Measurements from ENCODE around the gene MYO7B.

MYO7B gene

DNA sequence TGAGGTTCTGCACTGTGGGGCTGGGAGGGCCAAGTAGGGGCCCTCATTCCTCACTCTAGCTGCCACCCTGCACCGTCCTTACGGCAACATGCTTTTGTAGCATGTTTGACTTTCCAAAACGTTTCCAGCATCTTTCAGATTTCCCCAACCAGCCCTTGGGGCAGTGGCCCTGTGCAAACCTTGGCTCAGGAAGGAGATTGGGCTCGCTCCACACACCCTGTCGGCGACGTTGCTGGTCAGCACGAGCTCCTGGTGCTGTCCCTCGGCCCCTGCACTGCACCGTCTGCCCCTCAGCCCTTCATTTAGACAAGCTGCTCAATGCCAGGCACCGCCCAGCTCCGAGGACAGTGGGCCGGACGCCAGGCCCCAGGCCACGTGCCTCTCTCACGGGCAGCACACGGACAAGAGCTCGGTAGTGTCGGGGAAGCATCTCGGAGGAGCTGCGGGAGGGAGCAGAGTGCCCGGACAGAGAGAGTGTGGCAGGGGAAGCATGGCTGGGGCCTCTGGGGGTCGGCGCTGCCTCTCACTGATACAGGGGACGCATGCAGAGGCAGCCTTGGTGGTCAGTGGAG lies 117.4 kb downstream of the MYO7B start:
- no peak for DNase-seq

DNA sequence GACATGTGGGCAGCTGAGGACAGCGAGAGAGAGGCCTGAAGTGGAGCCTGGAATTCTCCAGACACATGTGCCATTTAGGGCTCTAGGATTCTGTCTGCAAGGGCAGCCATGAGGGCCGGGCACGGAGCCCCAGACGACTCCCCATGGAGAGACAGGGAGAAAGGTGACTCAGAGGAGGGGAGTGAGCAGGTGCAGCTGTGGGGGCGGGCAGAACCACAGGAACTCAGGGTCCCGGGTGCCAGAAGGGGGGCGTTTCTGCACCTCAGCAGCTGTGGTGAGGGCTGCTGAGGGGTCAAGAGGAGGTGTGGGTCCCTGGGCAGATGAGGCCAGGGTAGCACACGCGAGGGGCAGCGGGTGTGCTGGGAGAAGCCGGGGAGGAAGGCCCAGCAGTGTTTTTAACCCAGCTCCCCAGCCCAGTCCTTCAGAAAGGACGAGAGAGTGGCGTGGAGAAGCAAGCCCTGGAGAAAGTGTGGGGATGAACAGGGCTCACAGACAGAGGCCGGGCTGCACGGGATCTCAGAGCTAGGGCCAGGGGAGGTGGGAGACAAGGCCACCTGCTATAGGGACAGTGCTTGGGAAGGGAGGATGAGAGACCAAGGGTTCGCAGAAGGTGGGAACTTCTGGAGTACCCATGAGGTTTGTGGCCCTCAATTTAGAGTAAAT lies 118.1 kb downstream of the MYO7B start:
- DNase-seq, result no peak

DNA sequence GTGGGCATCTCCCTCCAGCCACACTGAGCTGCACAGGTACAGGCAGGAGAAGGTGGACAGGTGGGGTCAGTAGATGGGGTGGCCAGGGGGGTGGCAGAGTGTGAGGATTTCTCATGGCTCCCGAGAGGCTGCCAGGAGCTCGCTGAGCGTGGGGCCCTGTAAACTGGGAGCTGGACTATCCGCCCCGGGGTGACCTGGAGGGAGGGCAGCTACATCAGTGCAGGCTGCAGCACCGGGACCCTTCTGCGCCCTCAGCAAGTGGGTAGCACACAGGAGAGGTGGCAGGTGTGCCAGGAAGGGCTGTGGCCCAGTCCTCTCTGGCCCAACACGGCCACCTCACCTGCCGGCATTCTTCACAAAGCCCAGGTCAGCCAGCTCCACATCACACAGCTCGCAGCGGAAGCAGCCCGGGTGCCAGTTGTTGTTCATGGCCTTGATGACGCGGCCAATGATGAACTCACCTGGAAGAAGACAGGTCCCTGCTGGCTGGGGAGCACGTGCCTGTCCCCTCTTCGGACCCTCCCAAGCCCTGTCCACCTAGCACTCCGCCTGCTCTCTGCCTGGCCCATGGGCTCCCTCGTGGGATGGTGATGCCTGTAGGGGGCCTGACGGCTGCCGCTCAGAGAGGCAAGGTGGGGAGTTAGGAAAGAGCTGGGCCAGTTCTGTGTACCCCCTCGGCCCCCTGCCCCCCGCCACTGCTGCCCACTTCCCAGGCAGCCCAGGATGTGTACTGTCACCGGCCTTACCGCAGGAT lies 118.8 kb downstream of the MYO7B start:
- DNase-seq, result no peak

DNA sequence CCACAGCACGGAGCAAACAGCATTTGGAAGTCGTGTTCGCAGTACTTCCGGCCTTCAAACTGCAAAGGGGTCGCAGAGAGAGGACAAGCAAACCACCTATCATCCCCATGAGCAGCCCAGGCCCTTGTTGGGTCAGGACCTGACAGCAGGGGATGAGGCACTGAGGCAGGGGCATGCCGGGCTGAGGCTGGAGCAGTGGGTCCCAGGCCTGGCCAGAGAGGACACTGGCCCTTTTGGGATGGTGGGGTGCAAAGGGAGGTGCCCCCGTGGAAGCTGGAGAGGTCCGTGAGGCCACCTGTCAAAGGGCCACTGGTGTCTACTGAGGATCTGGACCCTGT lies 119.3 kb downstream of the MYO7B start:
- DNase-seq, result no peak

DNA sequence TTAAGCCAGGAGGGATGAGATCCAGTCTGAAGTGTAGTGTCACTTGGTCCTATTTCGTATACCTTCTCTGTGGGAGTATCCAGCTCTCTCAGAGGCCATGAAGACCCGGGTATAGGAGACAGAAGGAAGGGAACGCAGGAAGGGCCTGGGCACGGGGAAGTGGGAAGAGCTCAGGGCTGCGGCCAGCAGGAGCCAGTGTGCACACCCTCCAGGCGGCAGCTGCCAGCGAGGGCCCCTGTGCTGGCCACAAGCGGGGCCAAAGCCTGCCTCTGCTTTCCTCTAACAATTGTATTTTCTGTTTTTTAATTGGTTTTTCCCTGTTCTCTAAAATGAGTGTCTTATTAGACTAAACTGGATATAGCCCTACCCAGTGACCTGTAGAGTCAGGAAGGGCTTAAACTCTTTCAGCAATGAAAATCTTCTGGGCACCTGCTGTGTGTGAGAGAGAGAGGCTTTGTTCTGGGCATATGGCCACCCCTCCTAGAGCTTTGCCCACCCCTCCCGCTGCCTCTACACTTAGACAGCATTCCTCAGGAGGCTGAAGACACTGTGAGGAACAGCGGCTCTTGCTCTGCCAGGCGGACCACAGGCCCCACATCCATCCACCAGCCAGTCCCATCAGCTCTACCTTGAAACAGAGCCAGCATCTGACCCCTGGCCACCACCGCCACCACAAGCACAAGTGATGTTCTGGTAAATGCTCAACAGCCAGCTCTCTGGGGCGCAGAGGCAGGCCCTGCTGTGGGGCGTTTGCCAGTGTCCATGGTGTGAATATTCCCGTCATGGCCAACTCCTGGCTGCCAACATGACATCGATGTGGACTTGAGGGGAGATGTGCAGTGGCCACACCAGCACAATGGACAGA lies 120.0 kb downstream of the MYO7B start:
- DNase-seq, result no peak

DNA sequence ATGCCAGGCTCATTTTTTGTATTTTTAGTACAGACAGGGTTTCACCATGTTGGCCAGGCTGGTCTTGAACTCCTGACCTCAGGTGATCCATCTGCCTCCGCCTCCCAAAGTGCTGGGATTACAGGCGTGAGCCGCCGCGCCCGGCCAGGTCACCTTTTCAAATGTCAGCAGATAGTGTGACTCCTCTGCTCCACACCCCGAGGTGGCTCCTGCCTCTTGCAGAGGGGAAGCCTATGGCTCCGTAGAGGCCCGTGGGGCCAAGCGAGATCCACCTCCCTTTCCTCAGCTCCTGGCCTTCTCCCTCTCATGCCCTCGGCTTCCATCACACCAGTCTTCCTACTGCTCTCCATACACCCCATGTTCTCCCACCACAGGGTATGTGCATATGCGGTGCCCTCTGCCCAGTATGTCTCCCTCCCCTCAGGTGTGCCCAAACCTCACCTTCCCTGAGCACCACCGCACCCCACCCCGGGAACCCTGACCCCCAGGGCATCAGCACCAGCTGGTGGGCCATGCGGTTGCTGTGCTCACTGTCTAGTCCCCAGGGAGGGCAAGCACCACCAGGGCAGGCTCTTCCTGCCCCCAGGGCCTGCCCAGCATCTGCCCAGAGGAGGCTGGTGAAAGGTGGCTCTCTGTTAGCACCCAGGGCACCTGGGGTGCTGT lies 121.2 kb downstream of the MYO7B start:
- no peak for DNase-seq

DNA sequence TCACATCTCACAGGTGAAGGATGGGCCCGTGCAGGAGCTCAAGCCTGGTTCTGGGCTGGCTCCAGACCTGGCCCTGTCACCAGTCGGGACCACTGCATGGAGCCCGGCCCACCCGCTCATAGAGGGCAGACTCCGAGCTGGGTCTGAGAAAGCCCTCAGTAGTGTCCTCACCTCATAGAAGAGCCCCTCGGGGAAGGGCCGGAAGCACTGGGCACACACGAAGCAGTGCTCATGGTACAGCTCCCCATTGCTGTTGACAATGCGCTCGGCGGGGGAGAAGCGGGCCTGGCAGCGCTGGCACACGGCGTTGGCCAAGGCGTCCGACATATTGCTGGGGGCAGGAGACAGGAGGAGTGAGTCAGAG lies 121.7 kb downstream of the MYO7B start:
- no peak for DNase-seq

DNA sequence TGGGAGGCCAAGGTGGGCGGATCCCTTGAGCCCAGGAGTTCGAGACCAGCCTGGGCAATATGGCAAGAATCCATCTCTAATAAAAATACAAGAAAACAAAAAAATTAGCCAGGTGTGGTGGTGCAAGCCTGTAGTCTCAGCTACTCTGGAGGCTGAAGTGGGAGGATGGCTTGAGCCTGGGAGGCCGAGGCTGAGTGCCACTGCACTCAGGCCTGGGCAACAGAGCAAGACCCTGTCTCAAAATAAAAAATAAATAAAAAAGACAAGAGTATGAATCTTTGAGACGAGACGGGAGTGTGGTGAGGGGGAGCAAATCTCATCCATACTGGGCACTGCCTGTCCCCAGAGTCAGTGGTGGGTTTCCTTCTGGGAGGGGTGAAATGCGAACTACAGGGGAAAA lies 122.7 kb downstream of the MYO7B start:
- no peak for DNase-seq

DNA sequence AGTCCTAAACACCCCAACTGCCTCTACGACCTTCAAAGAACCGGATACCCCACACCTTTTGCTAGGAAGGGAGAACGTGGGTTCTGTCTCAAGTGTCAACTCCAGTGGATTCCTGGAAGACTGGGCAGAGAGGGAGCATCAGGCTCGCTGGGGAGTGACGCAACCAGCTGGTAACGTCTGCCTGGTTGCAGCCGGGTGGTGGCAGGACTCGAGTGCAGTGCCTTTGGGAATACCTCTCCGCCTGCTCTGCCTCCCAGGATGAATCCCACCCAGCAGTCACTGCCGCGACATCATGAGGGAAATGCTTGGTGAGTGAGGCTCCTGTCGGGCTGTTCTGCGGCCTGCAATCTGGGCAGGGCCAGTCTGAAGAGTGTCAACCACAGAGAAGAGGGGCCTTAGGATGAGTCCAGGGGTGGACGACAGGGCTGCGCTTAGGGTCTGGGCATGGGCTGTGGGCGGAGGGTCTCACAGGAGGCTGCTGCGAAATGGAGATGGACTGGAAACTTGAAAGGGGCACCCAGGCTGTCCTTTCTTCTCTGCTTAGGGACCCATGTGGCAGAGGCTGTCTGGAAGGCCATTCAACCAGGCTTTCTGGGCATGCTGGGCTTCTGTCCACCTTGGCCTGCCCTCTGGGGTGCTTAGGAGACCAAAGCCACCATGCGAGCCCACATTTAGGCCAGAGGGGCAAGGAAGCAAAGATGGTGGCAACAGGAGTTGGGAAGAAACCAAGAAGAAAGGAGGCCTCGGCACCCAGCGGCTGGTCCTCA lies 123.3 kb downstream of the MYO7B start:
- no peak for DNase-seq

DNA sequence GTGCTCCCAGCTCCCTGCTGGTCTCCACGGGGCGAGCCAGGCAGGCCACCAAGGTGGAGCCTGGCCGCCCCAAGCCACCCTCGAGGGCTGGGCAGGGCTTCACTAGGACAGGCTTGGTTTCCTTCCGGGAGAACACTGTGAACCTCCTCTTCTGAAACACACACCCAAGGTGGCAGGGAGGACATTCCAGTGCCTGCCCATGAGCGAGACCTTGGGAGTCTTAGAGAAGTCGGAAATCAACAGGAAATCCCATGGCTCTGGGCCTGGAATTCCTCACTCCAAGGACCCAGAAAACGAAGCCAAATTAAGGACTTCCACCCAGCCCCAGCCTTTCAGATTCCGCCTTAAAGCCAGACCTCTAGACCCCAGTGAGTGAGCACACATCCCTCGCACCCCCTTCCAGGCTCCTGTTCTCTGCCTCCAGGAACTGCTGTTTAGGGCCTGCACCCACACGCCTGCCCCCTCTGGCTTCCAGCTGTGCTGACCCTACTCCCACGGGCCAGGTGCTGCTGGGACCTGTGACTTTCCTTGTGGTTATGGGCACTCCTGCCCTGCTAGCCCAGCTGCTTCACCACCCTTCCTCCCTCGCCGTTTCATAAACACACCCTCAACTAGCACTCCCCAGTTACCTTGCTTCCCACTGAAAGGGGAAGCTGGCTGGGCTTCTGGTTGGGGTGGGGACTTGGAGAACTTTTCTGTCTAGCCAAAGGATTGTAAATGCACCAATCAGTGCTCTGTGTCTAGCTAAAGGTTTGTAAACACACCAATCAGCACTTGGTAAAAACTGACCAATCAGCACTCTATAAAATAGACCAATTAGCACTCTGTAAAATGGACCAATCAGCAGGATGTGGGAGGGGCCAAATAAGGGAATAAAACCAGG lies 124.2 kb downstream of the MYO7B start:
- no peak for DNase-seq

DNA sequence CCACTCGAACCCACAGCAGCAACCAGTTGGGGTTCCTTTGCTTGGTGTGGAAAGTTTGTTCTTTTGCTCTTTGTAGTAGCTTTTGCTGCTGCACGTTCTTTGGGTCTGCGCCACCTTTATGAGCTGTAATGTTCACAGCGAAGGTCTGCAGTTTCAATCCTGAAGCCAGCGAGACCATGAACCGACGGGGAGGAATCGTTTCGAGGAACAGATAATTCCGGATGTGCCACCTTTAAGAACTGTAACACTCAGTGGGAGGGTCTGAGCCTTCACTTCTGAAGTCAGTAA lies 124.8 kb downstream of the MYO7B start:
- no peak for DNase-seq

DNA sequence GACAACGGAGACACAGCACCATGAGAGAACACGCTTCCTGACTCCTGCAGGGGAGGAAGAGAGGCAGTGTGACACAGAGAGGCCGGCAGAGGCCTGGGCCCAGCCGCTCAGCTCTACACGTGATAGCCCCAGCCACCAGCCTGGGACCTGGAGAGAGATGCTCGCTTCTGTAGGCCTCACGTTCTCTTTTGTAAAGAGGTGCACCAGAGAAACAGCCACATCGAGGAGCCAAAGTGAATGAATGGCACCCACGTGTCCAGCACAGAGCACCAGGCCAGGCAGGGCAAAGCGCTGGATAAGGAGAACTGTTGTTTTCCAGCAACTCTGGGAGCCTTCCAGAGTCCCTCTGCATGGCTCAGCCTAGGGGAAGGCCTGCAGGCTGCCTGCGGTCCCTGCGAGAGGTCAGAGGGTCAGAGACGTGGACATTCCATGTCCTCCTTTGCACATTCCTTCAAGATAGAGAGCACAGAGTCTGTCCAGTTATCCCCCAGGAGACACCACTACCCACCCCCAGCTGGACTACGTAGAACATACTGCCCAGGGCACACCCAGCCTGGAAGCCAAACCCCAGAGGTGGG lies 125.7 kb downstream of the MYO7B start:
- DNase-seq, result no peak

DNA sequence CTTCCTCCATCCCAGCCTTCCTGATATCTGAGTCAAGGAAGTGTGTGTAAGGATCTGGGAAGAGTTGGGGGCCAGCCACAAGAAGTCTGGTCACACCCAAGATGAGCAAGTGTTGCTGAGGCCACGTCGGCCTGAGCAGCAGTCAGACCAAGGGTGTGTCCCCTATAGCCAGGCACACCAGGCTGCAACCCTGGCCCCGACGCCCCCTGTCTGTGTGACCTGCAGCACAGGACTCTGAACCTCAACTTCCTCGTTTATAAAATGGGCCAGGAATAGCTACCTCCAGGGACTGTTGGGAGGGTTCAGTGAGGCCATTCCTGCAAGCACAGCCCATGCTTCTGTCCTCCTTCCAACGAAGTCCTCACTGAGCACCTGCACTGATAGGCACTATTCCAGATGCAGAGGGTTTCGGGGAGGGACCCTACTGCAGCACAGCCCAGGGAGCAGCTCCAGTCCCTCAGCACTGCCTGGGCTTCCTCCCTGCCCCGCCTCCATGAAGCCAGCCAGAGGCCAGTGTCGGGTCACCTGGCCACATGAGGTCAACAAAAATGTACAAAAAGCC lies 126.5 kb downstream of the MYO7B start:
- DNase-seq, result no peak

DNA sequence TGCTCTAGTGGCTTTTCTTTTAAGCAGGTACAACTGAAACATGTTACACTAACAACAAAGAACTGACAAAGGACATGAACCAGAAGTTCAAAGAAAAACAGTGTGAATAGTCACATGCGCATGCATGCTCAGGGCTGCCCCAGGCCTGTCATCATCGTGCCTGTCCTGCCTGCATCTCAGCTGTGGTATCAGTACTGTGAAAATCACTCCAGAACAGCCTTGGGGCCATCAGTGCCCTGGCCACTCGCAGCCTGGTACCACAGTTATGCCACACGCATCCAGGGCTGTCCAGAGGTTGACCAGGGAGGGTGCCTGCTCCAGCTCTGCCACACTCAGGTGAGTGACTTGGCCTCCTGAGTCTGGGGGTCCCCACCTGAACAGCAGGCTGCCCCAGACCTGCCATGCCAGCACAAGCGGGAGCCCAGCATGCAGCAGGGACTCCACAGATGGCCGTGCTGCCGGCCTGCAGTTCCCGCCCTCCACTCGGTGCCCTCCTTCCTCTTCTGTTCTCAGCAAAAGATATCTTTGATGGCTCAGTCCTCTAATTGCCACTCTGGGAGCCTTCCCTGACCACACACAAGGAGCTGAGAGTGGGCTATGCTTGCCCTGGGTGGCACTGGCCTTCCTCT lies 127.6 kb downstream of the MYO7B start:
- DNase-seq, result no peak

DNA sequence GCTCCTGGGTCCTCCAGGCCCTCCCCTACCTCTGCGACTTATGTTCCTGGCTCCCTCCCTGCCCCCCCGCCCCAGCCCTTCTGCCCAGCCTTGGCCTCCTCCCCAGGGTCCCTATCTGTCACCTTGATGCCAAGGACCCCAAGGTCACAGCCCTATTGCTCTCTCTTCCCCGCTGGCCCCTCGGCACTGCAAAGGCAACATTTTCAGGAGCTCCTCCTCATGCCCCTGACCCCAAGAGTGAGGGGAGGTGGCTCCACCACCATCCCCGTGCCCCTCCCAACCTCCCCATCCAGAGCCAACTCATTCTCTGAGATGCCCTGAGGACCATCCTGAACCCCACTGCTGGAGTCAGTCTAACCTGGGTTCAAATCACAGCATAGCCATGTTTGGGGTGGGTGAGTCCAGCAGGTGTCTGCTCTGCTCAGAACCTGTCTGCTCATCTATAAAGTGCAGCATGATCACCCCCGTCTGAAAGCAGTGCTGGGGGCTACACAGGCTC lies 128.1 kb downstream of the MYO7B start:
- DNase-seq, result no peak

DNA sequence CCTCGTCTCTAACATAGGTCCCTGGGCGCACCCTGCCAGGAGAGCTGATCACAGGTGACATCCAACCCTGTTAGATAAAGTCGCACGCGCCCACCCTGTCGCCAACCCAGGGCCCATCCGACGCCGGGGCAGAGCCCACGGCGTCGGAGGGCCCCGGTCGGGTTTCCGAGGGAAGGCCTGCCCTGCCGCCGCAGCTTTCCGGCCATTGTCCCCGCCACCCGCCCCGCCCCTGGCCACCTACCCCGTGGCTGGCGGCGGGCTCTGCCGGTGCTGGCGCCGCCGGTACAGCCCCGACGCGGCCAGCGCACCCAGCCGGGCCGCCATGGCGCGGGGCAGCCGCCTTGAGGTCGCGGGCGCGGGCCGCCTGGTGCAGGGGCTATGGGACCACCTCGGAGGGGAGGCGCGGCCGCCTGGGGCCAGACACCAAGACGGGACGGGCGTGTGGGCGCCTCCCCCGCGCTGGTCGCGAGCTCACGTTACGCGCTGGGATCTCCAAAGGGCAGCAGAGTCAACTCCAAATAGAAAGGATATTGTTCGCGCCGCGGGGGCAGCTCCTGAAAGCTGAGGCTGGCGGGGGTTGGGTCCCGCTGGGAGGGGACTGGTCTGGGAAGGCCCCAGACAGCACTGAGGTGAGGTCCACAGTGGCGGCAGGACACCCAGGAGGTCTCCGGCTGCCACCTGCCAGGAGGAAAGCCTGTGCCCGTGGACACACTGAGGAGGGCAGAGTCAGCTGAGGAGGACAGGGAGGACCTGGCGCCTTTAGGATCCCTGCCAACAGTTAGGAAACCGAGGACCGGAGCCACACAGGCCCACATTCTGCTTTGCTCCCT lies 128.8 kb downstream of the MYO7B start:
- no peak for DNase-seq

DNA sequence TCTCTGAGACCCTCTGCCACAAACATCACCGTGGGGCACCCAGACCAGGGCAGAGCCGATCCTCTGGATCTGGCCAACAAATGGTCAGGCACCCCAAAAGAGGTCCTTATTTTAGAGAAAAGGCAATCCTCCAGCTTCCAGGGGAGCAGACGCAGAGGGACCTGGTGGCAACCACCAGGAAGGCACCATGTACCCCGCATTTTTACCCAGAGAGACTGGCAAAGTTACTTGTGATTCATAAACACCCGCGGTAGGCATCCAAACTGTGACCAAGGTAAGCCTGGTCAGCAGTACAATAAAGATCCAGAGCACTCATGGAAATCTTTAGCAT lies 129.4 kb downstream of the MYO7B start:
- no peak for DNase-seq

DNA sequence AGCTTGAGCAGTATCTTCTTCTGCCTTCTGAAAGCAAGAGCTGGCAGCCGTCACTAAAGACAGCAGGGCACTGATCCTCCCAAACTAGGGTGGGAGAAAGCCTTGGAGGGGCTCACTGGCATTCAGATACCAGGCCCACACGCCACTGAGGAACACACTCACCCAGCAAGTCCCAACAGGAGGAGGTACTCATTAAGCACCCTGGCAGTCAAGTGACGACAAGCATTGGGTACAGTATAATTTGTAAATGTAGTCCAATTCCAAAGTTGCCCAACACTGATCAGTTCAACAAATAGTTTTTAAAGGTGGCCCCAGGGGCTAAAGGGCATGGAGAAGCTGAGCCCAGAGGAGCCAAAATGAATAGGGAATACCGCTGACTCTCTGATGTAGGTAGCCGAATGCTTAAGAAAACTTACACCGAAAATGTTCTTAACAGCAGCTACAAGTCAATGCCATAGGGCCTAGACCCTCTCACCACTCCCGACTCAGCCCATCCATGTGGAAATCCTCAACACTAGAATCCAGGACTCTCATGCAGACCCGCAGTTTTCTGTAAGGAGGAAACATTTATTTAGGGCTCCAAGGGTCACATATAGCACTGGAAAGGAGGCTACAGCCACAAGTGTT lies 129.9 kb downstream of the MYO7B start:
- DNase-seq, result no peak

DNA sequence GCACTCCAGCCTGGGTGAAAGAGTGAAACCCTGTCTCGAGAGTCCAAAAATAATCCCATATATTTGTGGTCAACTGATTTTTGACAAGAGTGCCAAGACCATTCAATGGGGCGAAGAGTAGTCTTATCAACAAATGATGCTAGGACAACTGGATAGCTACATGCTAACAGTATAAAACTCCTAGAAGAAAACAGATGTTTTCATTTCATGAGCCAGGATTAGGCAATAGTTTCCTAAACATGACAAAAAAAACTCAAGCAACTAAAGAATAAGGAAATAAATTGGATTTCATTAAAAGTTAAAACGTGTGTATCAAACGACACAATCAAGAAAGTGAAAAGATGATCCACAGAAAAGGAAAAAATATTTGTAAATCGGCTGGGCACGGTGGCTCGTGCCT lies 133.6 kb downstream of the MYO7B start:
- no peak for DNase-seq
